NCI-H146 treated with DMSO at 0.1 percent for 48 hours (cell line): ENCODE results near the gene RIC8B.

Experiments used
- DNase-seq: peaks from one replicate; lab custom pipeline; 2025; ENCODE audit not compliant: unreplicated experiment; lab: John Stamatoyannopoulos, UW

RIC8B gene

GRCh38 chr12:106866426-106867080 lies 92.1 kb downstream of the RIC8B start:
- no peak for DNase-seq

- no peak for DNase-seq
Measured at GRCh38 chr12:106867651-106868050, 93.2 kb downstream of the RIC8B start.

- DNase-seq = no peak
Measured at GRCh38 chr12:106868982-106869700, 94.7 kb downstream of the RIC8B start.

GRCh38 chr12:106870116-106870515 lies 95.6 kb downstream of the RIC8B start:
- DNase-seq = no peak

- no peak for DNase-seq
Measured at GRCh38 chr12:106871477-106871876, 97.0 kb downstream of the RIC8B start.

- DNase-seq = no peak
Measured at GRCh38 chr12:106873983-106874382, 99.5 kb downstream of the RIC8B start.

- peak; percentile 89 for DNase-seq
Measured at GRCh38 chr12:106878804-106879203, 104.3 kb downstream of the RIC8B start.

GRCh38 chr12:106879612-106880011 lies 105.1 kb downstream of the RIC8B start:
- DNase-seq = no peak

GRCh38 chr12:106883426-106883825 lies 108.9 kb downstream of the RIC8B start:
- DNase-seq = no peak

GRCh38 chr12:106885026-106885425 lies 110.5 kb downstream of the RIC8B start:
- no peak for DNase-seq

- DNase-seq = no peak
Measured at GRCh38 chr12:106885541-106886249, 111.2 kb downstream of the RIC8B start.

- no peak for DNase-seq
Measured at GRCh38 chr12:106886932-106887331, 112.5 kb downstream of the RIC8B start.

GRCh38 chr12:106888348-106888970 lies 114.0 kb downstream of the RIC8B start:
- DNase-seq = no peak

GRCh38 chr12:106889326-106889725 lies 114.8 kb downstream of the RIC8B start:
- no peak for DNase-seq

GRCh38 chr12:106889950-106890626 lies 115.6 kb downstream of the RIC8B start:
- no peak for DNase-seq

GRCh38 chr12:106892075-106892474 lies 117.6 kb downstream of the RIC8B start:
- peak; percentile 9 for DNase-seq

GRCh38 chr12:106893451-106893850 lies 119.0 kb downstream of the RIC8B start:
- DNase-seq = no peak

GRCh38 chr12:106894774-106895173 lies 120.3 kb downstream of the RIC8B start:
- no peak for DNase-seq

GRCh38 chr12:106896603-106897002 lies 122.1 kb downstream of the RIC8B start:
- DNase-seq = no peak

GRCh38 chr12:106897082-106897481 lies 122.6 kb downstream of the RIC8B start:
- DNase-seq = no peak
